Stomach (tissue), 9 donors: ENCODE measurements around the gene ACSL3. TPM values are rescaled to one million over a fixed set of nuclear protein-coding genes. Genes with fewer than 3 reads are reported as not detected.
A peak's percentile ranks its signal among the peaks of the same experiment; 100 is the strongest.
"Not testable (repeated sequence)": the region's sequence is repeated elsewhere in the genome, so short reads cannot be mapped to it uniquely, and the experiment has no call there.

Source experiments
- DNase-seq, 2 donors: peaks; one replicate each; pipeline versions ENCODE4 v3.0.0 to v3.0.0-alpha.2; 2013 to 2019
- H3K27ac ChIP-seq, 5 donors: fragments of 200-600 bp in 4 of 5; sonication (generic) in 4 of 5; one replicate each; pipeline ENCODE4 v1.5.1; 2013 to 2019; ENCODE audit warnings: mild to moderate bottlenecking in 1 of 5, moderate library complexity in 1 of 5
- H3K27me3 ChIP-seq, 3 donors: fragments of 200-600 bp; sonication (generic); one replicate each; pipeline ENCODE4 v1.5.1; 2017 to 2019; ENCODE audit warnings: mixed run types in 1 of 3
- H3K36me3 ChIP-seq, 4 donors: fragments of 200-600 bp; sonication (generic); 1 replicate in 3 of 4; 2 replicates in 1 of 4; pipeline ENCODE4 v1.5.1; 2016 to 2019
- H3K4me1 ChIP-seq, 4 donors: fragments of 200-600 bp; sonication (generic); one replicate each; pipeline ENCODE4 v1.5.1; 2016 to 2019
- H3K4me3 ChIP-seq, 4 donors: fragments of 200-600 bp; sonication (generic) in 3 of 4; one replicate each; pipeline ENCODE4 v1.5.1; 2016 to 2019; ENCODE audit warnings: mild to moderate bottlenecking in 1 of 4
- H3K9me3 ChIP-seq, 4 donors: fragments of 200-600 bp; sonication (generic); one replicate each; pipeline ENCODE4 v1.5.1; 2016 to 2019
- CTCF ChIP-seq, 7 experiments: fragments of 450-650 bp in 4 of 7; fragments of 200-600 bp in 3 of 7; sonication (generic) in 3 of 7; IDR thresholded peaks; one replicate each; pipeline ENCODE4 v1.5.1; 2016 to 2019; ENCODE audit warnings: antibody characterized with exemption in 7 of 7, control low read depth in 2 of 7, mild to moderate bottlenecking in 1 of 7
- EP300 ChIP-seq: sonication (generic); formaldehyde crosslinking; IDR thresholded peaks from one replicate; pipeline ENCODE4 v1.6.1; 2017; ENCODE audit warnings: antibody characterized with exemption
- POLR2A ChIP-seq, 4 donors: fragments of 450-650 bp; IDR thresholded peaks; one replicate each; pipeline ENCODE4 v1.6.1; 2016; ENCODE audit warnings: antibody characterized with exemption in 4 of 4, control low read depth in 2 of 4, mild to moderate bottlenecking in 1 of 4, moderate library complexity in 1 of 4
- POLR2AphosphoS5 ChIP-seq, 3 donors: sonication (generic); formaldehyde crosslinking; IDR thresholded peaks; one replicate each; pipeline ENCODE4 v1.6.1; 2016; ENCODE audit warnings: antibody characterized with exemption in 3 of 3
- WGBS, 5 donors: extraction: QIAGEN DNeasy Blood & Tissue Kit in 3 of 5; methylation state at CpG; one replicate each; pipeline versions ENCODE4 v1.1.5 to v1.1.7; 2013 to 2018; 5-methylcytosine and 5-hydroxymethylcytosine counted together
- intact Hi-C: fragments of 100-400 bp; cut with DNase I; formaldehyde crosslinking; loops from one replicate; pipeline ENCODE4 v1.15.1; 2023; ENCODE audit warnings: low total_unique reads
- polyA plus RNA-seq, 3 donors: library from polyadenylated mRNA; stranded (reverse); fragments of 200-250 nt; gene quantifications; one replicate each; pipeline ENCODE4 v1.2.3, GENCODE V29; 2013
- total RNA-seq, 5 donors: library from RNA; depleted of rRNA; stranded (reverse); fragments of >200 nt; gene quantifications; one replicate each; pipeline versions ENCODE4 v1.1.0 to v1.2.3, GENCODE V29; 2014 to 2016
- donor health status: healthy with polysubstance abuse.
- donor health status: Bipolar disorder and iron deficiency.
- donor health status: healthy.

Gene ACSL3
- total and polyA plus RNA-seq, 8 donors = 10.5 to 234 (median 52.9) TPM

- Histone ChIP-seq H3K27me3 (no peaks in the 10 kb centered on the region), H3K4me3 (no peak overlapping the region), H3K27ac (peak overlapping the region in 1 of 5 donors; percentile 52), H3K4me1 (peaks cover 23 to 96% (median 72%) of the 10 kb centered on the region in 4 donors), H3K36me3 (no peaks in the 10 kb centered on the region), H3K9me3 (no peaks in the 10 kb centered on the region)
- peak in 1 of 2 donors; percentile 21 for DNase-seq
- intact Hi-C loops = no loop called here
- TF ChIP-seq EP300 (no peak), POLR2AphosphoS5 (IDR thresholded peaks at IDR 0.05) (no peak), CTCF (IDR thresholded peaks at IDR 0.05) (no peak), POLR2A (IDR thresholded peaks at IDR 0.05) (no peak)
- WGBS, 5 donors = 73 to 87% (median 75%) methylated on average over 11 to 13 of the region's 13 CpGs
These were observed 5.6 kb downstream of the ACSL3 start for GRCh38 chr2:222866358-222866960.

- H3K9me3 ChIP-seq, H3K27ac ChIP-seq, H3K4me3 ChIP-seq, H3K36me3 ChIP-seq, H3K27me3 ChIP-seq, intact Hi-C loops, DNase-seq: not testable (repeated sequence)
- WGBS, 5 donors = 71 to 85% (median 78%) methylated on average over 8 of the region's 8 CpGs
- H3K4me1 ChIP-seq = peaks cover 16 to 97% (median 71%) of the 10 kb centered on the region in 4 donors
These were observed 7.9 kb downstream of the ACSL3 start for GRCh38 chr2:222868560-222869251.

- no peak overlapping the region for H3K4me3 ChIP-seq
- intact Hi-C loops = no loop called here
- H3K4me1 ChIP-seq = peaks cover 16 to 93% (median 68%) of the 10 kb centered on the region in 4 donors
These were observed 8.4 kb downstream of the ACSL3 start for GRCh38 chr2:222869252-222869560.

GRCh38 chr2:222871291-222871690 lies 10.5 kb downstream of the ACSL3 start:
- TF ChIP-seq POLR2AphosphoS5 (IDR thresholded peaks at IDR 0.05) = no peak
- no peak for TF ChIP-seq EP300

More at GRCh38 chr2:222869252-222869560, 8.4 kb downstream of the ACSL3 start:
- Histone ChIP-seq H3K27ac (no peak overlapping the region), H3K36me3 (no peaks in the 10 kb centered on the region), H3K27me3 (no peaks in the 10 kb centered on the region), H3K9me3 (no peaks in the 10 kb centered on the region)
- DNase-seq = no peak
- no peak for TF ChIP-seq CTCF (IDR thresholded peaks at IDR 0.05)
- no peak for TF ChIP-seq POLR2AphosphoS5 (IDR thresholded peaks at IDR 0.05)

GRCh38 chr2:222872551-222872950 lies 11.7 kb downstream of the ACSL3 start:
- no peak for TF ChIP-seq EP300
- TF ChIP-seq POLR2AphosphoS5 (IDR thresholded peaks at IDR 0.05) = no peak
- TF ChIP-seq POLR2A (IDR thresholded peaks at IDR 0.05) = no peak
- TF ChIP-seq CTCF (IDR thresholded peaks at IDR 0.05) = no peak
- 75 to 89% (median 87%) methylated on average over 4 of the region's 4 CpGs for WGBS, 5 donors
- no peaks in the 10 kb centered on the region for H3K36me3 ChIP-seq
- no peak overlapping the region for H3K27ac ChIP-seq
- intact Hi-C loops = no loop called here
- no peak for DNase-seq
- H3K4me3 ChIP-seq = no peak overlapping the region
- no peaks in the 10 kb centered on the region for H3K27me3 ChIP-seq
- no peaks in the 10 kb centered on the region for H3K9me3 ChIP-seq
- H3K4me1 ChIP-seq = peaks cover 13 to 93% (median 63%) of the 10 kb centered on the region in 4 donors

More at GRCh38 chr2:222871291-222871690, 10.5 kb downstream of the ACSL3 start:
- H3K4me1 ChIP-seq = peaks cover 12 to 93% (median 59%) of the 10 kb centered on the region in 4 donors
- H3K4me3 ChIP-seq = no peak overlapping the region
- intact Hi-C loops = no loop called here
- H3K27ac ChIP-seq = peak overlapping the region in 1 of 5 donors; percentile 18
- H3K36me3 ChIP-seq = no peaks in the 10 kb centered on the region
- no peaks in the 10 kb centered on the region for H3K9me3 ChIP-seq
- WGBS, 5 donors = 77 to 89% (median 88%) methylated on average over 5 of the region's 5 CpGs
- H3K27me3 ChIP-seq = no peaks in the 10 kb centered on the region
- no peak for DNase-seq
